Hepatic stellate cell (primary cell): ENCODE results near the gene SLC29A2.

Experiments used
- DNase-seq: peaks from one replicate; pipeline ENCODE4 v3.0.0; 2011; ENCODE audit warnings: low spot score

SLC29A2 gene

GRCh38 chr11:66317723-66318599, 53.6 kb downstream of the SLC29A2 start:
- DNase-seq = peak; percentile 64

GRCh38 chr11:66317322-66317722, 54.2 kb downstream of the SLC29A2 start:
- peak; percentile 82 for DNase-seq

GRCh38 chr11:66316849-66317251, 54.7 kb downstream of the SLC29A2 start, which contains the start of gene CD248:
CD248 (minus strand) TSS chr11:66317044; CDS start chr11:66317027, 17 bp downstream.
- DNase-seq = peak; percentile 79

DNA sequence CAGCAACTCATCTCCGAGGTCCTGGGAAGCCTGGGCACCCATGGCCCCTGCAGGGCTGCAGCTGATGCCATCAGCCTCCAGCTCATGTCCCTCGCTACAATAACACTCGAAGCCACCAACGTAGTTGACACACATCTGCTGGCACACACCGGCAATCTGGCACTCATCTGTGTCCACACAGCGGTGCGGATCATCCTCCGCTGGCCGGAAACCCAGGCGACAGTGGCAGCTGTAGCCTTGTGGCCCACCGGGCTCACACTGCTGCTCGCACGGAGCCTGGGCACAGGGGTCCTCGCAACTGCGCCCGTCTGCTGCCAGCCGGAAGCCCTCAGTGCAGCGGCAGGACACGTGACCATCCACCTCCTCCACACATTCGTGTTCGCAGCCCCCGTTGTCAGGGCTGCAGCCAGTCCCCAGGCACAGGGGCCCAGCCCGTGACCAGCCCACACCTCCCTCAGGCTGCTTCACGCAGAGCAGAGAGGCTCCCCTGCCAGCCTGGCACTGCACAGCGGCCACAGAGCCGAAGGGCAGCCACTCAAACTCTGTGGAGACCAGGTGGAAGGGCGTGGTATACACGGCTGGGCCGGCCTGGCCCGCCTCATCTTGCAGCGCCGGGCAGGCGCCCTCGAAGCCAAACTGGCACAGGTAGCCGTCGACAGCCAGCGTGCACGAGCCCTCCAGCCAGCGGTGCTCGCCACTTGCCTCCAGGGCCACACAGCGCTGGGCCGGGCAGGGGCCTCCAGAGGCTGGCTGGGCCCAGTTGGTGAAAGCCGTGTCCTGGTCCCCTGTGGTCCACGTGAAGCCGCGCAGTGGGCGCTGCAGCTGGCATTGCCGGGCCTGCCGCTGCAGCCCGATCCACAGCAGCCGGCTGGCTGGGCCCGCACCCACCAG, 55.4 kb downstream of the SLC29A2 start:
- no peak for DNase-seq

- DNase-seq = no peak
These were observed 56.1 kb downstream of the SLC29A2 start for GRCh38 chr11:66315498-66315885.

- no peak for DNase-seq
These were observed 56.7 kb downstream of the SLC29A2 start for GRCh38 chr11:66314561-66315497.

DNA sequence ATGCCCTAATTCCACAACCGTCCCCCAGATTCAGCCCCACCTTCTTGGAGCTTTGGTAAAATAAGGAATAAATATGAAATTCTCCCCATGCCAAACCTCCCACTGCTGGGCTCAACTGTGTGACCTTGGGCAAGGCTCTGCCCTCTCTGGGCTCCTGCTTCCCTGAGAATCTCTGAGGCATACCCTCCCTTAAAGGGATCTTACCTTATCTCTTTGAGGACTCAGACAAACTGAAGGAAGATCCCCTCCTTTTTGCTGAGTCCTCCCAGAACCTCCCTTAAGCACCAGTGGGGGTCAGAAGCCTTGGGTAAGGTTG, 57.4 kb downstream of the SLC29A2 start:
- no peak for DNase-seq

DNA sequence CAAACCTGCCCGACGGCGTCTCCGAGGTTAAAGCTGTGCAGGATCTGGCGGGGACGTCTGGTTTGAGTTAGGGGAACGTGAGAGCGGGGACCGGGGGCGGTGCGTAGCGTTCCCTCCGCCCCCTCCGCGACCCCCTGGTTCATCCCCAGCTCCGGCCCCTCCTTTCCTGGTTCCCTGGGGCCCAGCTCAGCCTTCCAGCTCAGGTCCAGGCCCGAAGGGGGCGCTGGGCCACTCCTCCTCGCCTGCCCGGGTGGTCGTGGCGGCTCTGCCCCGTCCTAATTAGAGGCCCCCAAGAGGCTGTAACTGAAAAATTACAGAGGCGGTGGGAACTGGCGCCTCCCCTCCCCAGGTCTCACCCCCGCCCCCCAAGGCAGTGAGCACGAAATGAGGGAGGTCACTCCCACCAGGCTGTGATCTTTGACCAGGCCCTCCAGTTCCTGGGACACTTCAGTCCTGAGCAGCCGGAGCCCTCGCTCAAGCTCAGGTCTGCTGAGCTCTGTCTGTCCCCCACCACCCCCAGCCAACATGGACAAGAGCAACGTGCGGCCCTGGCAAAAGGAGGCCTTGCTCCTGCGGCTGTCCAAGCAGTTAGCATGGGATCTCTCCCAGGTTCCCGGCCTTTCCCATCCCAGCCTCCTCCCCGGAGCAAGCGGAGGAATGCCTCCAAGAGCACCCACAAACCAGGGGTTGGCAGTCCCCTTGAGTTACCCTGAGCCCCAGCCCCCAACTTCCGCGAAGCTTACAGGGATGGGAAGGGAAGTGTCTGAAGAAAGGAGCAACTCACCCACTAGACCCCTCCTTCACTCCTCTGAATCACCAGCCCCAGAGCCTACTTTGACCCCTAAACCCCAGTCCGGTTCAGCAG, 58.0 kb downstream of the SLC29A2 start:
- peak; percentile 47 for DNase-seq

GRCh38 chr11:66312549-66313320, 58.8 kb downstream of the SLC29A2 start:
- DNase-seq = peak; percentile 97
